ENCODE results near the gene CMIP.
"Not testable (repeated sequence)": the region's sequence is repeated elsewhere in the genome, so short reads cannot be mapped to it uniquely, and the experiment has no call there.

CMIP gene

DNA sequence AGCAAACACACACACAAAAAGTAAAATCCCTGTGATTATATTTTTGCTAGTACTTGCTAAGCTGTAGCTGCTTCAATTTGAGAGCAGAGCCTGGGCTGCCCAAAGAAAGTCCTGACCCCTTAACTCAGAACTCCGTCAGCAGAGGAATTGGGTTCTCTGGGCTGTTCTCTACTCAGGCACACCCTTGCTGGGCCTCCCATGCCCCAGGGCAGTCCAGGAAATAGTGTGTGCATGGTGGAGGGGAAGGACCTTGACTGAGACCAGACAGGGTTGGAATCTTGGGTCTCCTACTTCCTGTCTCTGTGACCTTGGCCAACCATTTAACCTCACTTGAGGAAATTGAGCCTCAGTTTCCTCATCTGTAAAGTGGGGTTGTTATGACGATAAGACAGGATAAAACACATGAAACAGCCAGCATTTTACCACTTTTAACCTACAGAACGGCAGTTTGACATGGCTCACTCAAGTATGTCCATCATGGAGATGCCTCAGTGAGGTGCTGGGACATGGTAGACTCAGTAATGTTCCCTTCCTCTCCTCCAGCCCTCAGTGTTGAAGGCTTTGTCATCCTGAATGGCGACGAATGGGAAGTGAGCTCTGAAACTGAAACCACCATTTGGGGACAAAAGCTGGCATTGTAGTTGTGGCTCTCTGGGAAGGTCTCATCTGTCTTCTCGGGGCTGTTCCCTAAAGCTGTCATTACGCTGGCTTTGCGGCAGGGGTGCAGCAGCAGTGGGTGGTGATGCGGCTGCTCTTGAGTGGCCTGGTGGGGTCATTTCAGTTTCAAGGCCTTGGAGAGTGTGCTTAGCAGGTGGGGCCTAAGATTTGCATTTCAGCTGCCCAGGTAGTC lies 74.9 kb downstream of the CMIP start:
- DNase-seq = peak; percentile 45

DNA sequence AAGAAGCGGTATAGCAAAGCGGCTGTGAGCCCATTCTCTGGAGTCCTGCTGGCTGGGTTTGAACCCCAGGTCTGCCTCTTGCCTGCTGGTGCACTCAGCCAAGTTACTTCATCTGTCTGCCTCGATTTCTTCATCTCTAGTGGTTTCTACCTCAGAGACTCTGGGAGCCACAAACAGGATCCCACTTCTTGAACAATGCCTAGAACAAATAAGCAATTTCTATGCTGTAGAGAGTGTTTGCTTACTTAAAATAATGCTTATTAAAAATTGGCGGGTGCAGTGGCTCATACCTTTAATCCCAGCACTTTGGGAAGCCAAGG lies 75.5 kb downstream of the CMIP start:
- DNase-seq = no peak

DNA sequence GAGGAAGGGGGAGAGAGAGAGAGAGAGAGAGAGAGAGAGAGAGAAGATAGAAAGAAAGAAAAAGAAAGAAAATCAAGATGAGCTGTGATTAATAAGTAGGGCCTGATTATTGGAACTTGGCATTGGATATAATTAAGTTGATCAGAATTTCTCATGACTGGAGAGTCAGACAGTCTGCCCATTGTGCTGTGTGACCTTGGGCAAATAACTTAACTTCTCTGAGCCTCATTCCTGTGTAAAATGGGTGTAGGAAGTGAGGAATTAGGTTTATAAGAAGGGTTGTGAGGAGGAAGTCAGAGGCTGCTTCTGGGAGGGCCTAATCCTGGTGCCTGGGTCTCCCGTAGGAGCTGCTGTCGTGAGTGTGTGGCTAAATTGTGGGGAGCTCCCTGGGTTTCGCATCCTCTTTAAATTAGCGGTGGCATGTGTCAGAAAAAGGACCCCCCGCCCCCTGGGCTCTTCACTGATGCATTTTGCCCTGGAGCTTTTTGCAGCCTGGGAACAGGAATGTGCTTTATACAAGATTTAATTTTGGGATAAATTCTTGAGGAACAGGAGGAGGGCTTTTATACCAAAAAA lies 76.0 kb downstream of the CMIP start:
- no peak for DNase-seq

DNA sequence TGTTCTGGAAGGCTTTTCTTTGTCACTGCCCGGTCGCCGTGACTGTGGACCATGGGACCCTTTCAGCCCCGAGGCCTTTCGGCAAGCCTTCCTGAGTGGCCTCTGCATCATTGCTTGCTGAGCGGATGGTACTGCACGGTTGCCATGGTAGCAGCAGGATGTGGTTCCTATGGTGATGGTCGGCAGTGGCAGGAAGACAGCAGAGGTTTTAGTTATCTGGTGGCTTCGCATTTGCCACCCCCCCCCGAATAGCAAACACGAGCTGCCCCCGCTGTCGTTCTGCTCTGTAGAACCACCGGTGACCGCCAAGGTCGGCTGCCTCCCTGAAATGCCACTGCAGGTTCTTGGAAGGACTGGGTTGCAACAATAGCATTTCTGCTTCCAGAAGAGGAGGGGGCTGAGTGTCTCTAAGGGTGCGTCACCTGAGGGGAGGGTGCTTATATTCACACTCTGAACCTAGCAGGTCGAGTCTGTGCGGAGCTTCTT lies 76.6 kb downstream of the CMIP start:
- DNase-seq = no peak

DNA sequence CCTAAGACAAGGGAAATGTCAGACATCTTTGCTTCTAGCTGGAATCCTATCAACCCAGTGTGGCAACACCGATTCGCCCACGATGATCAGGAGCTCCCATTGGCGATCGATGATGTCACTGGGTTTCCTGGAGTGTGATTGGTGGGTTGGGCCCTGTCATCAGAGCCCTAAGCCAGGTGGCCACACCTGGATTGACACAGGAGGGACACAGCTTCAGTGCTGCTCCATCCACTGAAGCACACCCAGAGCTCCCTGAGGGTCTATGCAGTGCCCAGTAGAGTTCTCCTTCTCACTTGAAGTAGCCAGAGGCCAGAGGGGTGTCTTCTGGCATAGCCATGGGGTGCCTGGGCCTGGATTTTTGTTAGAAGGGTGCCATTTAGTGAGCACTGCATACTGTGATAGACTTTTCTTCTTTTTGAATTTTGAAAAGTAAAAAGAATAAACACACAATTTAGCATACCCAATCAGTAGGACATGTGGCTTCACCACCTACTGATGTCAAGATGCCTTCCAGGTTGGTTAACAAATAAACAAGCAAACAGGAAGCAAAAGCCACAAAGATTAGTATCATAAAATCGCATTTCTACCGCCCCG lies 77.6 kb downstream of the CMIP start:
- no peak for DNase-seq

DNA sequence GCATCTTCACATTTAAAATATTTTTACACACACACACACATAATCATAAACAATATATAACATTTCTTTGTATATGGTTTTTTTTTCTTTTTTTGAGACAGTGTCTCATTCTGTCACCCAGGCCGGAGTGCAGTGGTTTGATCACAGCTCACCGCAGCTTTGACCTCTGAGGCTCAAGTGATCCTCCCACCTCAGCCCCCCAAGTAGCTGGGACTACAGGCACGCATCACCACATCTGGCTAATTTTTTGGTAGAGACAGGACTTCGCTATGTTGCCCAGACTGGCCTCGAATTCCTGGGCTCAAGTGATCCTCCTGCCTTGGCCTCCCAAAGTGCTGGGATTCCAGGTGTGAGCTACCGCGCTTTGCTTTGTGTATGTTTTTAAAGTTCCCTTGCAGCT lies 78.2 kb downstream of the CMIP start:
- DNase-seq = not testable (repeated sequence)

DNA sequence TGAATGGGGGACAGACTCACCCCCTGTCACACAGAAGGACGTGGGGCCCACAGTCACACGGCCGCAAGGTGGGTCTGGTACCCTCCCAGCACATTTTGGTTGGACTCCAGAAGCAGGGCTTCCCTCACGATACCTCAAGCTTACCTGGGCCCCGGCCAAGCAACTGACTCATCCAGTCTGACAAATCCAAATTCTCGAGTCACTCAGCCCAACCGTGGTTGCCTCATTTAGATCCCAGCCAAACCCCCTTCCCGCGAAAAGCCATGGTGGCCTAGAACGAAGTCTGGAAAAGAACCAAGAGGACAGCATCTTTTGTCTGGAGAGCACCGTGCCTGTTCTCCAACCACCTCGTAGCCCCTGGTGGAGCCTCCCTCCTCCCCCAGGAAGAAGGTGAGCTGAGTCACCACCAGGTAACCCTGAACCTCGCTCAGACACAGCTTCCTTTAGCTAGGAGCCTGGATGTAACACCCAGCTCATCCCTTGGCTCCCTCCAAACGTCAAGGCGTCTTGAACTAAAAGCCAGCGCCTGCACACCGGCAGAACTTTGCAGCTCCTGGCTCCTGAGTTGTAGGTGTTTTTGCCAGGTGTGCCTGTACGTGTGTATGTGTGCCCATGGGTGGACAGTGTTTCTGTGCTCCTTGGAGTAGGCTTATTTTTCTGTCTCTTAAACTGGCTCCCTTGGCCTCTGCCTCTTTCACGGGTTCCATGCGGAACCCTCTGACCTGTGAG lies 78.9 kb downstream of the CMIP start:
- peak; percentile 83 for DNase-seq

DNA sequence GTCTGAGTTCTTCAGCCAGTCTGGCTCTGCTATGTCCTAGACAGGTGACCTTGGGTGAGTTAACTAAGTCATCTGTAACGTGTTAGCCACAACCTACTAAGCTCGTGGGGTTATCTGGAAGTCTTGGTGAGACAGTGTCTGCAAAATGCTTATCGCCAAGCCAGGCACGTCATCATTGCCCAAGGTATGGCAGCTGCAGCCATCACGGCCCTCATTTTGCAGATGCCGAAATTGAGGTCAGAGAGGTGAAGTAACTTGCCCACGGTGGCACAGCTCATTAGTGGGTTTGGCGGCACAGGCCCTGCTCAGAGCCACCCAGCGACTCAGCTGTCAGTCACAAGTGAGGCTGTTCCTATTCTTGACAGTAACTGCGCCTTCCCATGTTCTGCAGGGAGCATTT lies 79.8 kb downstream of the CMIP start:
- no peak for DNase-seq

DNA sequence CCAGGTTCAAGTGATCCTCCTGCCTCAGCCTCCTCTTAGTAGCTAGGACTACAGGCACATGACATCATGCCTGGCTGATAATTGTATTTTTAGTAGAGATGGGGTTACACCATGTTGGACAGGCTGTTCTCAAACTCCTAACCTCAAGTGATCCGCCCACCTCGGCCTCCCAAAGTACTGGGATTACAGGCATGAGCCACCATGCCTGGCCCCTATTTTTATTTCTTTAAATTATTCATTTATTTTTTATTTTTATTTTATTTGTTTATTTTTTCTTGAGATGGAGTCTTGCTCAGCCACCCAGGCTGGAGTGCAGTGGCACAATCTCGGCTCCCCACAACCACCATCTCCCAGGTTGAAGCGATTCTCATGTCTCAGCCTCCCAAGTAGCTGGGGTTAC lies 80.3 kb downstream of the CMIP start:
- DNase-seq = not testable (repeated sequence)

DNA sequence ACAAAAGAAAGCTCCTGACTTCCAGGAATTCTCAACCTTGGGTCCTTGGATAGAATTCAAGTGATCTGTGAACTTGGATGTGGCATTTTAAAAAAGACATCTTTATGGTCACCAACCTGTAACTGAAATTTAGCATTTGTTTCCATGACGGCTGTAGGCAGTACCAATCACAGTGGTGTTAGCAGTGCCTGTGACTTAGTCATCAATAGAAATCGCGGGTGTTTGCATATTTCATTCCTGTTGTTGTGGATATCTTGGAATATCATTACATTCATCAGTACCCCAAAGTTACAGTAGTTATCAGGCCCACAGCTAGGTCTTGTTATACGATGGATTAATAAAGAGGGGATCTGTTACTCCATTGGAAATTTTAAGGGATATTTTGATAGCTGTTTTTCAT lies 81.6 kb downstream of the CMIP start:
- DNase-seq = no peak

DNA sequence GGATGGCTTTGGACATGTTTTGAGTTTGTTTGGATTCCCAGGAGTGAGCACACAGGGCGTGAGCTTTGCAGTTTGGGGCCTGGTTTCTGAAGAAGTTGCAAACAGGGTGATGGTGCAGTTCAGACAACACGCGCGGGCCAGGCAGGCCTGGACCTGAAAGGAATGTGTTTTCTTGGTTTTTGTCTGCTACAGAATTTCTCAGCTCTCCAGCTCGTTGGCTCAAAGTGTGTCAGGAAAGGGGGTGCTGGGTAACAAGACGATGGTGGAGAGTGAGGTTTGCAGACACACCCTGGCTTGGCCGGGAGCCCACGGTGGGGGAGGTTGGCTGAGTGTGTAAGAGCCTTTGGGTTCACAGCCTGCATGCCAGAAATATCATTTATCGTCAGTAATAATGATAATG lies 82.3 kb downstream of the CMIP start:
- peak; percentile 95 for DNase-seq

DNA sequence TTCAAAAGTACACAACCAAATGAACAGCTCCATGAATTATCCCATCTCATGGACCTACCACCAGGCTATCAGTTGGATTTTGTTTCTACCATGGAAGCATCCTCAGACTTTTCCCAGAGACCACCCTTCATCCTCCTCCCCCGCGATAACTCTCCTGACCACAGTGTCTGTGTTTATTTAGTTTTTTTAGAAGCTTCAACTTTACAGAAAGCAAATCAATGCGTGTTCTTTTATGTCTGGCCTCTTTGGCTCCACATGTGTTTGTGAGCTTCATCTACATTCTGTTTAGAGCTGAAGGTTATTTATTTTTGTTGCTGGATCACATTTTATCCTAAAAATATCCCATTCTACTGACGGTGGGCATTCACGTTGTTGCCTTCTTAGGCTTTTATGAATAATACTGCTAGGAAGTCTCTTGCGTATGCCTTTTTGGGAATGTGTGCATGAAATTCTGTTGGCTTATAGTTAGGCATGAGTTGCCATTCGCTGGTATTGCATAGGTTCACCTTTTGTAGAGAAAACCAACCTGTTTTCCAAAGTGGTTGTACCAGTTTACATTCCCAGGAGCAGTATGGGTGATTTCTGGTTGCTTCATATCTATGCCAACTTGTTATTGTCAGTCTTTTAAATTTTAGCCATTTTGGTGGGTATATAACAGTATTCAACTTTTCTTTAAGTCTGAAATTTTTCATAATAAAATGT lies 83.0 kb downstream of the CMIP start:
- DNase-seq = no peak

DNA sequence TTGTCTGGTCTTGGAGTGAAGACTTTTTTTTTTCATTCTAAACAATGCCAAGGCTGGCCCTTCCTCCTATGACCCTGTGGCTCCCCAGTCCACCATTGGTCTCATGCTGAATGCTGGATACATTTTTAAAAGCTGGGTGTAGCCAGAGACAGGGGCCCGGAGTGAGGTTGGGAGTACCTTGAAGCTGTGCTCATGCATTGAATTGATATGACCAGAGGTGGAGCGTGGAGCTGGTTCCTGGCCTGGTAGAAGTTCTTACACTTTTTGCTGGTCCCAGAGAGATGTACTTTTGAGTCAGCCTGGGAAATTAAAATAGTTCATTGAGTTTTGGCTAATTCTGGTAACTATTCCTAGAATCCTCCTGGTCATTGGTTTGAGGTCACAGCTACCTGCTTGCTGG lies 83.6 kb downstream of the CMIP start:
- no peak for DNase-seq

DNA sequence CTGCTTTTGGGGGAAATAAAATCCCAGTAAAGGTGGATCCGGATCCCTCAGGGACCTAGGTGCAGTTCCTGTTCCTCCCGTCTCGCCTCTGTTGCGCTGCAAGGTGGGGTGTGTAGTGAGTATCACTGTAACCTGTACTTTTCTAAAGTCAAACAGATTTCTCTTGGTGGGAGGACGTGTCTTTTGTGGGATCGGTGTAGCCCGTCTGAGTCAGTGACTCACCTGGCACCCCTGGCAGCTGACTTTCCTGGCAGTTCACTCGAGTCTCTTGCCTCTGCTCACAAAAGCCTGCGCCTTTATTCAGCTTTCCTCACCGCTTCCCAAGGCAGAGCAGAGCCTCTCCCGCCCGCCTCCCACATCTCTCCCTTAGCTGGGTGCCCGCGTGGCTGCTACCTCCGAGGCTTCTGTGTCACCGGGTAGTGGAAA lies 85.7 kb downstream of the CMIP start:
- DNase-seq = peak; percentile 31

DNA sequence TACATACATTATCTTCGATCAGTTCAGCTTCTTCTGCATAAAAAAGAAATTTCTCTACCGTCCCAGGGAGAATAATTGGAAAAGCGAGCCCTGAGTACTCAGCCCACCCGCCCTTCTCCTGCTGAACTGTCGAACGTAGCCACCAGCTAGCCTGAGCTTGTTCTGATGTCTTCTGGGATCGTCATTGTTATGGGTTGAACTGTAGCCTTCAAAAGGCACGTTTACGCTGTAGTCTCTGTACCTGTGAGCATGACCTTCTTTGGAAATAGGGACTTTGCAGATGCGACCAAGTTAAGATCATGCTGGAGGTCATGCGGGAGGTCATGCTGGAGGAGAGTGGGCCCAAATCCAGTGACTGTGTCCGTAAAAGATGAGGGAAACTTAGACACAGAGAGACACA lies 86.2 kb downstream of the CMIP start:
- no peak for DNase-seq

DNA sequence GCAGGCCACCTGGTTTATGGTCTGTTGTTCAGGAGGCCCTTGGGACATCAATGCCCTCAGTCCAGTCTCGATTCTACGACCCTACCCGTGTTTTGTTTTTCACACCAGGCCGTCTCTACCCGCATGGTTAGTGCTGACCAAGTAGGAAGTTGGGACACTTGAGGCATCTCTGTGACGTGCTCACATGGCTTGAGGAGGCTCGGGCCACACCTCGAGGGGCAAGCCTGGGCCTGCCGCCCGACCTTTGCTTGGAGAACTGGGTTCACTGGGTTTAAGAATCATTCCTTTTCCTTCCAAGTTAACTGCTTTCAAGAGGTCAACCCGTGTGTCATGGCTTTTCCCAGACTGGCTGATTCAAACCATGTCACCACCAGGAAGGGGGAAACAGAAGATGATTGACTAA lies 86.8 kb downstream of the CMIP start:
- no peak for DNase-seq

DNA sequence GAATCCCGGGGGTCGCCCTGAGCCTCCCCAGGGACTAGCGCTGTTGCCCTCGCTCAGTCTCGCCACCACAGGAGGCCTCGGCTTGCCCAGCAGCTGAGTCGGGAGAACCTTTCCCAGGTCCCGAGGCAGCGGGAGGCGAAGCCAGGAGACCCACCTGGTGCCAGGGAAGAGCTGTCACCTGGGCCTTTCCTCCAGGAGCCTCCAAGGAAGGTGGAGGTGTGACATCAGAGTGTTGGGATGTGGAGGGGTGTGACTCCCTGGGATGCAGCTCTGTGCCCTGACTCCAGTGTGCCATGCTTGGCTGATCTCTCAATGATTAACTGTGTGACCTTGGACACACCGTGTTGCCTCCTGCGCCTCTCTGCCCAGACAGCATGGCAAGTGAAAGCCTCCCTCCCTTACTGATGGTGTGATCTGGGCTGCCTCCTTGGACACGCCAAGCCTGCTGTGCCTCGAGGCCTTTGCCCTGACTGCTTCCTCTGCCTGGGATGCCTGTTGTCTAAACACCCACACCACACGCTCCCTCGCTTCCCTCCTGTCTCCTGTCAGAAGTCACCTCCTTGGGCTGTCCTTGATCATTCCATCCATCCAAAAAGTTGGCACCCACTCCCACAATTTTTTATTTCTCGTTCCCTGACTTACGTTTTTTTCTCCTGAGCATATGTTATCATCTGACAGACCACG lies 88.0 kb downstream of the CMIP start:
- no peak for DNase-seq

DNA sequence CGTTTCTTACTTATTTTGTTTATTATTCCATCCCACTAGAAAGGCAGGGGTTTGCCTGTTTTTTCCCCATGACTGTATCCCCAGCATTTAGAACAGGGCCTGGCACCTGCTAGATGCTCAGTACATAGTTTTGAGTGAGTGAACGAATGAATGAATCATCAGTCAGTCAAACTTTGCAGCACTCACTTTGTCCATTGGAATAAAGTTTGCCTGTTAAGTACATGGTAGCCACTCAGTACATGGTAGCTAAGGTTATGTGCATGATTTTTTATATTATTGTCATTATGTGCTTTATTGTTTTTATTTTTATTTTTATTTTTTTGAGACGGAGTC lies 88.5 kb downstream of the CMIP start:
- no peak for DNase-seq

DNA sequence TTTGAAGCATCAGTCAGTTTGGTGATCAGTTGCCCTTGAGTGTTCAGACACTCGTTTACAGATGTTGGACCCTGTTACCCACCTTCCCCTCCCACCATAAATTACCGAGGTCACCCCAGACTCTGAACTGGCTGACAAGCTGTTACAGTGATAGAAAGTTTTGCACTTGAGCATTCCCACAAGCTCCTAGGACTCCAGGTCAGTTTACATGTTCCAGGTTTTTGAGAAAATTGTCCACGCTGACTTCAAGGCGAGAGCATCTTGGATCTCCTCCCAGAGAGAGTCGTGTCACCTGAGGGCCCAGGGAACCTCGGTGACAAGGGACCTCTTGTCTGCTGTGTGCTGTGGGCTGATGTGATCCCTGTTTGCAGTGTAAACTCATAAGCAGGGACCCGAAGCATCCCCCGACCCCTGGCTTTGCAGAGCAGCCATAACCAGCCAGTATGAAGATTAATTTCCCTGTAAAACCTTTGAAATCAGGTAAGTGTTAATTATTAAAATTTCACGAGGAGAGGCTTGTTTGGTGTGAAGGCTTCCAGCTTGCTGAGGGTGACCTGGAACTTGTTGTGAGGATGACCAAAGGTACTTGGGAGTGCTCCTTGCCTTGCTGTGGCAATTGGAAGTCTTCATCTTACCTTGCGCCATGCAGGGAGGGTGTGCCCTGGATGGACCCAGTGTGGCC lies 91.2 kb downstream of the CMIP start:
- no peak for DNase-seq

DNA sequence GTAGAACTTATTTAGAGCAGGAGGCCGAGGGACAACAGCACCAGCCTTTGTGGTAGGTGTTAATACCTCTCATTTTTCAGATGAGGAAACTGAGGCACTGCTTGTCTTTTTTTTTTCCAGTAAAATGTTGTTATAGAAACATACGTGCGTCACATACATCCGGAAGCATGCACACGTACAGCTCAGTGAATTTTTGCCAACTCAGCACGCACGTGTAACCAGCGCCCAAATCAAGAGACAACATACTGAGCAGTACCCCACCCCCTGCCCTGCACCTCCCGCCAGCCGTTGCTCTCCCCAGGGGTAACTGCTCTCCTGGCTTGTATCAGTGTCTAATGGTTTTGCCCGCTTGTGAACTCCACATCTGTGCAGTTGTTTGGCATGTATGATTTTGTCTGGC lies 92.0 kb downstream of the CMIP start:
- no peak for DNase-seq

DNA sequence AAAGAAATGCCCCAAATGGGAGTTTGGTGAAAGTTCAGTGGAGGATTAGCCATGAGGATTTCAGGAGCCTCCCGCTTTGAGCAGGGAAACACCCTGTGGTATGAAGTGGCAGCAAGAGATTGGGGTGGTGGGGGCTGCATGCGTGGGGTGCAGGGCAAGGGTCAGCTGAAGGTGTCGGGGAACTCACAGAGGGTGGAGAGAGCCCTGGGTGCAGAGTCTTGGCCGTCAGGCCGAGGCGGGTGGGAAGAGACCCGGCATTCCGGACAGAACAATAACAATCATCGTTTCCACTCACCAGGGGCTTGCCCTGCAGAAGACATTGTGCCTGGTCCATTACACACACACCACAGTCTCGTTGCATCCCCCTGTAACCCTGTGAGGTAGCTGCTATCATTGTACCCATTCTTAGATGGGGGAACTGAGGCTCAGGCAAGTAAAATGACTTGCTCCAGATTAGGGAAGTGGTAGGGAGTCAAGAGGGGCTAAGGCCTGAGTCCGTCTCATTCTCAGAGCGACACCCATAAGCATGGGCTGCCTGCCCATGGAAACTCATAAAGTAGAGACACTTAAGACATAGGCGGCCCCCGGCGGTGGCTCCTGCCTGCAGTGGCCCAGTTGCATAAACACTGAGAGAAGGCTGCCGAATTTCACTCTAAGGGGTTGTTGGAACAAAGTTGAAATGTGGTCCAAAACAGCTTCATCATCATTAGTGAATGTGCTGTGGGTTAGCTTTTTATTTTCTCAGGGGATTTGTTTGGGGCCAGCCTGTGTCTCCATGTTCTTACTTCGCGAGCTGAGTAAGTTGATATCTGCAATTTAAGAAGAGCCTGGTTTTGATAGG lies 93.3 kb downstream of the CMIP start:
- peak; percentile 1 for DNase-seq
